Peyer's patch (tissue), 4 donors: ENCODE measurements around the gene TMEM72. TPM values are rescaled to one million over a fixed set of nuclear protein-coding genes. Genes with fewer than 3 reads are reported as not detected.

Experiments used
- DNase-seq, 3 donors: peaks; one replicate each; pipeline ENCODE4 v3.0.0-alpha.2; 2017 to 2019
- H3K27ac ChIP-seq, 4 donors: fragments of 200-600 bp; sonication (generic); one replicate each; pipeline ENCODE4 v1.5.1; 2016 to 2019
- H3K27me3 ChIP-seq, 2 donors: fragments of 200-600 bp; sonication (generic); one replicate each; pipeline ENCODE4 v1.5.1; 2019
- H3K36me3 ChIP-seq, 3 donors: fragments of 200-600 bp; sonication (generic); one replicate each; pipeline ENCODE4 v1.5.1; 2016 to 2019
- H3K4me1 ChIP-seq, 4 donors: fragments of 200-600 bp; sonication (generic); one replicate each; pipeline ENCODE4 v1.5.1; 2016 to 2019
- H3K4me3 ChIP-seq, 4 donors: fragments of 200-600 bp; sonication (generic); 1 replicate in 3 of 4; 2 replicates in 1 of 4; pipeline ENCODE4 v1.5.1; 2016 to 2019; ENCODE audit warnings: mild to moderate bottlenecking in 1 of 4
- H3K9me3 ChIP-seq, 4 donors: fragments of 200-600 bp; sonication (generic); one replicate each; pipeline ENCODE4 v1.5.1; 2016 to 2019; ENCODE audit warnings: mild to moderate bottlenecking in 1 of 4
- POLR2A ChIP-seq, 2 donors: fragments of 450-650 bp; IDR thresholded peaks; one replicate each; pipeline ENCODE4 v1.5.1; 2017; ENCODE audit warnings: antibody characterized with exemption in 2 of 2, mild to moderate bottlenecking in 2 of 2, moderate library complexity in 2 of 2
- total RNA-seq, 4 donors: library from RNA; depleted of rRNA; stranded (reverse); fragments of >200 nt; gene quantifications; one replicate each; pipeline ENCODE4 v1.1.0, GENCODE V29; 2016
- TF ChIP-seq, protein P1 (sequence below), 6 experiments: fragments of 450-650 bp in 4 of 6; fragments of 200-600 bp in 2 of 6; sonication (generic) in 1 of 6; IDR thresholded peaks; one replicate each; pipeline ENCODE4 v1.5.1; 2017 to 2019; ENCODE audit warnings: antibody characterized with exemption in 6 of 6, mild to moderate bottlenecking in 3 of 6, moderate library complexity in 1 of 6

The TMEM72 gene
- total RNA-seq, 4 donors from 2014 or later = 0.53 TPM; not detected in 3

DNA sequence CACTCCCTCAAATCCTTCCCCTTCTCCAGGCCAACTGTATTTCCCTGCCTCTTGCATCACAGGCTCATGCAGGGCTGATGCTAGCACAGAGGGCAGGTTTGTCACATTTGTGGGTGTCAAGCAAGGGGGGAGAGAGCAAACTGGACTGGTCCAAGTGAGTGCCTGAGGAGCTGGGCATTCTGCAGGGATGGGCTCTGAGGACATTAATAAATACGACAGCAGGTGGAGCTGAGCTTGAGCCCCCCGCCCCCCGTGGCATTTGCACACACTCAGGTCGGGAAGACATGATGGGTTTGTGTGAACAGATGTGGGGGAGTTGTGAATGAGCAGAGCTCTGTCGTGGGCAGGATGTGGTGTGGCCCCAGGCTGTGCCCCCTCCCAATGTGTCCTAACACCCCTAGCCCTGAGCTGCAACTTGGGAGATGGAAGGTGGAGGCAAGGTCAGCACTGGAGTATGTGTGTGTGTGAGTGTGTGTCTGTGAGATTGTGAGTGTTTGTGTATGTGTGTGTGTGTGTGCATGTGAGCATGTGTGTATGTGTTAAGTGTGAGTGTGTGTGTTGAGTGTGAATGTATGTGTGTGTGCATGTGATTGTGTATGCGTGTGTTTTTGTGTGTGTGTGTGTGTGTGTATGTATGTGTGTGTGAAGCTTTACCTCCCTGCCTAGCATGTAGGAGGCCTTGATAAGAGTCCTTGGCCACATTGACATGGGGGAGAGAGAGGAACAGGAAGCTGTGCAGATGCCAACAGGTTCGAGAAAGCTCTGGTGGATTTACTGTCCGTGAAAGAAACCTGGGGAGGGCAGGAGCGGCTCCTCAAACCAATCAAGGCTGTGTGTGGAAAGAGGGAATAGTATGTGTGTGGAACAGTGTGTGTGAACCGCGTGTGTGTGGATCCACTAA lies 57.6 kb downstream of the TMEM72 start:
- Histone ChIP-seq H3K36me3 (peaks cover 0 to 18% (median 0%) of the 10 kb centered on the region in 3 donors), H3K27ac (peak overlapping the region in 2 of 4 donors; percentile 29 to 34), H3K9me3 (no peaks in the 10 kb centered on the region), H3K4me1 (peaks cover 1 to 49% (median 28%) of the 10 kb centered on the region in 4 donors), H3K4me3 (no peak overlapping the region), H3K27me3 (no peaks in the 10 kb centered on the region)
- TF ChIP-seq, protein P1, sequence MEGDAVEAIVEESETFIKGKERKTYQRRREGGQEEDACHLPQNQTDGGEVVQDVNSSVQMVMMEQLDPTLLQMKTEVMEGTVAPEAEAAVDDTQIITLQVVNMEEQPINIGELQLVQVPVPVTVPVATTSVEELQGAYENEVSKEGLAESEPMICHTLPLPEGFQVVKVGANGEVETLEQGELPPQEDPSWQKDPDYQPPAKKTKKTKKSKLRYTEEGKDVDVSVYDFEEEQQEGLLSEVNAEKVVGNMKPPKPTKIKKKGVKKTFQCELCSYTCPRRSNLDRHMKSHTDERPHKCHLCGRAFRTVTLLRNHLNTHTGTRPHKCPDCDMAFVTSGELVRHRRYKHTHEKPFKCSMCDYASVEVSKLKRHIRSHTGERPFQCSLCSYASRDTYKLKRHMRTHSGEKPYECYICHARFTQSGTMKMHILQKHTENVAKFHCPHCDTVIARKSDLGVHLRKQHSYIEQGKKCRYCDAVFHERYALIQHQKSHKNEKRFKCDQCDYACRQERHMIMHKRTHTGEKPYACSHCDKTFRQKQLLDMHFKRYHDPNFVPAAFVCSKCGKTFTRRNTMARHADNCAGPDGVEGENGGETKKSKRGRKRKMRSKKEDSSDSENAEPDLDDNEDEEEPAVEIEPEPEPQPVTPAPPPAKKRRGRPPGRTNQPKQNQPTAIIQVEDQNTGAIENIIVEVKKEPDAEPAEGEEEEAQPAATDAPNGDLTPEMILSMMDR (IDR thresholded peaks at IDR 0.05) = no peak
- no peak for TF ChIP-seq POLR2A (IDR thresholded peaks at IDR 0.05)
- no peak for DNase-seq

DNA sequence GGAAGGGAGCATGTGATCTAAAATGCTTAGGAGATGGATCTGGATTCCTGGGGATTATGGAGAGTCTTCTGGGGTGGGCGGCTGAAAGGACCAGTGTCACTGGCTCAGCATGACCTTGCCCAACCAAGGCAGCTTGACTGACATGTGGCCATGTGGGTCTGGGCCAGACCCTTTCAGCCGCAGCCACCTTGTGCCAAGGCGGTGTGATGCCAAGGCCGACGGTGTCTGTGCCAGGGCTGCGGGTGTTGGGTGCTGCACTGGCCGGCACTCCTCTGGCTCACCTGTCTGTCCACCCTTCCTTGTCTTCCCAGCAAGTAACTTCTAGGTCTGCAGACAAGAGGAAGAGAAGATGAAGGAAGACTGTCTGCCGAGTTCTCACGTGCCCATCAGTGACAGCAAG lies 58.7 kb downstream of the TMEM72 start:
- Histone ChIP-seq H3K9me3 (no peaks in the 10 kb centered on the region), H3K36me3 (peaks cover 0 to 18% (median 0%) of the 10 kb centered on the region in 3 donors), H3K4me3 (no peak overlapping the region), H3K4me1 (peaks cover 8 to 43% (median 28%) of the 10 kb centered on the region in 4 donors), H3K27ac (no peak overlapping the region), H3K27me3 (no peaks in the 10 kb centered on the region)
- no peak for TF ChIP-seq POLR2A (IDR thresholded peaks at IDR 0.05)
- TF ChIP-seq, protein P1 (IDR thresholded peaks at IDR 0.05) = no peak
- peak in 1 of 3 donors; percentile 48 for DNase-seq

DNA sequence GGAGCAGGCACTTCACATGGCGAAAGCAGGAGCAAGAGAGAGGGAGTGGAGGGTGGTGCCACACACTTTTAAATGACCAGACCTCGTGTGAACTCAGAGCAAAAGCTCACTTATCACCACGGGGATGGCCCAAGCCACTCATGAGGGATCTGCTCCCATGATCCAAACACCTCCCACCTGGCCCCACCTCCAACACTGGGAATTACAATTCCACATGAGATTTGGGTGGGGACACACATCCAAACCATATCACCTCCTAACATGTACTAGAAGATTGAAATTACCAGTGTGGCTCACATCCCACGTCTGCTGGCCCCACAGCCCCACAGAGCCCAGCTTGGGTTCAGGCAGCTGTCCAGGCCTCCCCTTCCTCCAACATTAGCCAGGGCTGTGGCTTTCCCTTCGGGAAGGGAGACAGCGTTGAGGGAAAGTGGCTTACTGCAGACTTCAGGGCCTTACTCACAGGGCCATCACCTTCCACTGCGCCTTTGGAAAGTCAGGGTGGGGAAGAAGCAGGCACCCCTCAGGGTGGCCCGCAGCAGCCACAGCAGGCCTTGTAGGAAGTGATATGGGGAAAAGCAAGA lies 59.8 kb downstream of the TMEM72 start:
- DNase-seq = no peak
- Histone ChIP-seq H3K27me3 (no peaks in the 10 kb centered on the region), H3K36me3 (peaks cover 0 to 18% (median 0%) of the 10 kb centered on the region in 3 donors), H3K9me3 (no peaks in the 10 kb centered on the region), H3K4me3 (no peak overlapping the region), H3K4me1 (peaks cover 8 to 33% (median 28%) of the 10 kb centered on the region in 4 donors), H3K27ac (no peak overlapping the region)
- TF ChIP-seq, protein P1 (IDR thresholded peaks at IDR 0.05) = no peak
- TF ChIP-seq POLR2A (IDR thresholded peaks at IDR 0.05) = no peak

DNA sequence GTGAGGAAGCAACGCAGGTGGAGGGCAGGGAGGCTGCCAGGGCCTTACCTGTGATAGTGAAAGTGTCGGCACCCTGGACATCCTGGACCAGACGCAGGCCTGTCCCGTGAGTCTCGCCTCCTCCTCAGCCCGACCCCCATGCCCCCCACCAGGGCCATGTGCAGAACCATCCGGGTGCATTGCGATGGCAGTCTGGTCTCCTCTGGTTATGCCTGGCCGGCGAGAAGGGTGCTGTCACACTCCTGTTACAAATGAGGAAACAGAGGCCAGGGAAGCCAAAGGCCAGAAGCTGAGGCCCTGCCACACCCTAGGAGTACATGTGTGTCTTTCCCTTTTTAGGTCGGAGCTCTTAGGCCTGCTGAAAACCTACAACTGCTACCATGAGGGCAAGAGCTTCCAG lies 60.3 kb downstream of the TMEM72 start:
- Histone ChIP-seq H3K9me3 (no peaks in the 10 kb centered on the region), H3K4me3 (no peak overlapping the region), H3K4me1 (peaks cover 8 to 30% (median 22%) of the 10 kb centered on the region in 4 donors), H3K27me3 (no peaks in the 10 kb centered on the region), H3K36me3 (peaks cover 0 to 18% (median 0%) of the 10 kb centered on the region in 3 donors), H3K27ac (no peak overlapping the region)
- TF ChIP-seq, protein P1 (IDR thresholded peaks at IDR 0.05) = no peak
- TF ChIP-seq POLR2A (IDR thresholded peaks at IDR 0.05) = no peak
- no peak for DNase-seq

DNA sequence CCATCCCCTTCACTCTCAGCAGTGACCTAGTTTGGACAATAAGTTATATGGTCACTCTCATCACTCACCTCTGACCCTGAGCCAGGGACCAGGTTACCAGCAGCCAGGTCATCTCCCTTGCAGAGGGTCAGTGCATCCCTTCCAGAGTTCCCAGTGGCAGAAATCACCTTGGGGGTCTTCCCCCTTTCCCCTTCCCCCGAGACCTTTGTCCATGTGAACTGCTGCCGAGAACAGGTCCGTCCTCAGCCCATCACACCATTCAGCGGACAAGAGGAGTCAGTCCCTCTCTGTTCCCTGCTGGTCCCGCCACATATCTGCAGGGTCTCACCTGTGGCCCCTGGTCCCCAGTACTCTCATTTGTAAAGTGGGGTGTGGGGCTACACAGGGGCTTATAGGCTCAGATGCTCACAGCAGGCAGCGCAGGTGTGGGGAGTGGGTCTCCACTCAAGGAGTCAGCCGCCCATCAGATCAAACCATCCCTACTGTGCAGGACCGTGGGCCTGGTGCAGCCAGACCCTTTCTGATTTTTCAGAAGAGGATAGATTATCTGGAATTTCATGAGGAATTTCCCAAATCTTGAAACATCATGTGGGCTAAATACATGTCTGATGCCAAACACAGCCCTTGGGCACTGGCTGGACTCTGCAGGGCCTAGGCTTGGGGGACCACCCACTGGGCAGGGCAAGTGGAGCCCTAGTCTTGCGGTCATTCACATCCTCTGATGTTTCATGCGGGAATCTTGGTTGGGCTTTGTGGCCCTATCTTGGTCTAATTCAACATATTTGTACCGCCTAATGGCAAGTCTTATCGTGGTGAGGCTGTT lies 61.0 kb downstream of the TMEM72 start:
- no peak overlapping the region for H3K4me3 ChIP-seq
- peaks cover 8 to 25% (median 20%) of the 10 kb centered on the region in 4 donors for H3K4me1 ChIP-seq
- TF ChIP-seq, protein P1 (IDR thresholded peaks at IDR 0.05) = no peak
- no peak for TF ChIP-seq POLR2A (IDR thresholded peaks at IDR 0.05)
- no peak overlapping the region for H3K27ac ChIP-seq
- H3K9me3 ChIP-seq = no peaks in the 10 kb centered on the region
- peak in 1 of 3 donors; percentile 29 for DNase-seq
- peaks cover 0 to 18% (median 0%) of the 10 kb centered on the region in 3 donors for H3K36me3 ChIP-seq
- H3K27me3 ChIP-seq = no peaks in the 10 kb centered on the region
